GM08714 (cell line): ENCODE data around the gene TMEM98.
"Not testable (repeated sequence)": the region's sequence is repeated elsewhere in the genome, so short reads cannot be mapped to it uniquely, and the experiment has no call there.

Source experiments
- H3K4me3 ChIP-seq: fragments of 200-500 bp; sonication (Bioruptor generic); 2 replicates; pipeline ENCODE4 v1.5.1; 2014; ENCODE audit warnings: mild to moderate bottlenecking, low read length, inconsistent platforms
- ZNF274 ChIP-seq: IDR thresholded peaks from 2 replicates; pipeline ENCODE4 v1.6.1; 2012; ENCODE audit warnings: mild to moderate bottlenecking, low read depth, low read length

Gene TMEM98, protein sequence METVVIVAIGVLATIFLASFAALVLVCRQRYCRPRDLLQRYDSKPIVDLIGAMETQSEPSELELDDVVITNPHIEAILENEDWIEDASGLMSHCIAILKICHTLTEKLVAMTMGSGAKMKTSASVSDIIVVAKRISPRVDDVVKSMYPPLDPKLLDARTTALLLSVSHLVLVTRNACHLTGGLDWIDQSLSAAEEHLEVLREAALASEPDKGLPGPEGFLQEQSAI

DNA sequence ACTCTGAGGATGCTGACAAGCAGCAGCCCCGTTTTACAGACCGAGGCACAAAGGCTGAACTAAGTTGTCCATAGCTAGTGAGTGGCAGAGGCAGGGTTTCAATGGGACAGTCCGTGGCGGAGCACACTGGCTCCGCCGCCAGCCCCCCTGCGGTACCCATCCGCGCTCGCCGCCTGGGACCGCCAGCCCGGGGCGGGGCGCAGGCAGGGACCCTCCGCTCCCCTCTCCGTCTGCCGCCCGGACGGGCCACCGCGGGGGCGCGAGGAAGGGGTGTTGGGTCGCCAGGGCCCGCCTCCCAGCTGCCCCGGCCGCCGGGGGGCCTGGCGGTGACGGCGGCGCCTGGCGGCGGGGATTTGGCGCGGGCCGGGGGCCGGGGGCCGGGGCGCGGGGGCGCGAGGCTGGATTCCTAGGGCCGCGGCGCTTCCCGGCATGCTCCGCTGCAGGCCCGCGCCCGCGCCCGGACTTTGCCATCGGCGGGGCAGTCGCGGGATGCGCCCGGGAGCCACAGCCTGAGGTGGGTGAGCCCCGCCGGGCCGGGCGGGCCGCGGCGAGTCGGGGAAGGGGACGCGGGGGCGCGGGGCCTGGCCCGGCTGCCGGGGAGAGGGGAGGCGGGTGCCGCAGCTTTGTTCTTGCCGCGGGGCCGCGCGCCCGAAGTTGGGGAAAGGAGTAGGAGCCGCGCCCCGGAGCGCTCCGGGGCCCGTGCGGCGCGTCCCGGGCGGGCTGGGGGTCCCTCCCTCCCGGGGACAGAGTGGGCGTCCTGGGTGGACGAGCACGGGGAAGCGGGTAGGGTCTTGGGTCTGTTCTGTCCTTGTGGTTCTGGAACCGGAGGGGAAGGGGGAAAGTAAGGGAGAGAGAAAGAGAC, at the start of gene TMEM98:
TSS of gene TMEM98 (plus strand) at position 430 of the 862 bp plus-strand sequence. CDS start 3,376 bp downstream, outside the sequence.
- peak within 1 kb of the TSS; percentile 31; the same call in 1 of the 2 replicates for H3K4me3 ChIP-seq

DNA sequence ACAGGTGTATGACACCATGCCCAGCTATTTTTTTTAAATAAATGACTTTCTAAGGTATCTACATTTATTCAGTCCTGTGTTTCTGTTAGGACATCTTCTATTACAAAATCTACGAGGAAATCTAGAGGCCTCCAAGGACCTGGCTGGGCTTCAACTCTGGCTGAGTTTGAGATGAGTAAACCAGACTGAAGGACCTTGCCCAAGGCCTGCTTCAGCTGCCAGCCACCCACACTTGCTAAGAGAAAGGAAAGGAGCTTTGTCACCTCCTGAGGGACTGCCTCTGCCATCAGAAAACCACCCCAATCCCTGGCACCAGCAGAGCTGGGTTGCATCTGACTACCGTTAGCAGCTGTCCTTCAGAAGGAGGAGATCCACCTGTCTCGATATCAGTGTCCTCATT, 49.7 kb upstream of the TMEM98 start:
- H3K4me3 ChIP-seq: no peak overlapping the region
- TF ChIP-seq ZNF274: no peak

More for the DNA sequence above, at the start of gene TMEM98:
- TF ChIP-seq ZNF274: no peak

- TF ChIP-seq ZNF274: no peak
- H3K4me3 ChIP-seq: no peak overlapping the region
Measured at GRCh38 chr17:32879134-32879533, 48.8 kb upstream of the TMEM98 start.

- TF ChIP-seq ZNF274: no peak
- no peak overlapping the region for H3K4me3 ChIP-seq
Measured at GRCh38 chr17:32880671-32881453, 47.1 kb upstream of the TMEM98 start.

DNA sequence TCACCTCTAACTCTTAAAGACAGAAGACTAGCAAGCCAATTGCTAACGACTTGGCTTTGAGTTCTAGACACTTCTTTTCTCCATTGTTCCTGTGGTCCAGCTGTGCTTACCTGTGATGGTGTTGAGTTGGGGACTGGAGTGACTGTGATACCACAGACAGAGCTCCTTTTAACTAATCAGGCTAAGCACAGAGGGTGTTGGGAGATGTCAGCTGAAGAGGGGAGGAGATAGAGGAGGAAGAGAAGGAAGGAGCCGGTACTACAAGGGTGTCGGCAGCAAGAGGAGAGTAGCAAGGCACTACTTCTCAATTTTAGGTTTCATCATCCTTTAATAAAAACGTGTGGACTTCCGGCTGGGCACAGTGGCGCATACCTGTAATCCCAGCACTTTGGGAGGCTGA, 45.9 kb upstream of the TMEM98 start:
- no peak for TF ChIP-seq ZNF274
- no peak overlapping the region for H3K4me3 ChIP-seq

- TF ChIP-seq ZNF274: no peak
Measured at GRCh38 chr17:32882734-32883133, 45.2 kb upstream of the TMEM98 start.

DNA sequence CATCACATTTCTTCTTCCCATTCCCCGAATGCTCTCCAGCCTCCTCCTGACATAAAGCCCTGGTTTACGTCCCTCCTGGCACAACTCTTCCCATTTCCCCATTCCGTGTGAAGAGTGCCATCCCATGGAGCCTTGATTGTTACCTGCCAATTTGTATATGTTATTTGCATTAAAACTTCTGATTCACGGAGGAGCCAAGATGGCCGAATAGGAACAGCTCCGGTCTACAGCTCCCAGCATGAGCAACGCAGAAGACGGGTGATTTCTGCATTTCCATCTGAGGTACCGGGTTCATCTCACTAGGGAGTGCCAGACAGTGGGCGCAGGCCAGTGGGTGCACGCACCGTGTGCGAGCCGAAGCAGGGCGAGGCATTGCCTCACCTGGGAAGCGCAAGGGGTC, 41.0 kb upstream of the TMEM98 start:
- not testable (repeated sequence) for H3K4me3 ChIP-seq

More at GRCh38 chr17:32882734-32883133, 45.2 kb upstream of the TMEM98 start:
- no peak overlapping the region for H3K4me3 ChIP-seq

- not testable (repeated sequence) for H3K4me3 ChIP-seq
Measured at GRCh38 chr17:32887410-32887809, 40.5 kb upstream of the TMEM98 start.

DNA sequence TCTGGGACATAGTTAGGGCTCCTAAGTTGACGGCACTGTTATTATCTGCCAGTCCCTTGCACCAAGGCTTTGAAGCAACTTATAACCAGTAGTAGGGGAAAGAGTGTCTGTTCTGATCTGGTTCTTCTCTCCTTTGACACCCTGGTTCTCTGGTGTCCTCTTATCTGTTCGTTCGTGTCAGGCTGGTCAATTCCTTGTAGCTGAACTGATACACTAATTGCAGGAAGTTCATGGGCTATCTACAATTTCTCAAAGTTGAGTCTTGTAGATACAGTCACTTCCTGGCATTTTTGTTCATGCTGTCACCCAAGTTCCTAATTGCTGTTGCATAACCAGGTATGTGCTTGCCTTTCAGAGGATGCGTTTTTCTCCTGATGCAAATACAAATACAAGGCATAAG, 33.7 kb upstream of the TMEM98 start:
- no peak for TF ChIP-seq ZNF274
- no peak overlapping the region for H3K4me3 ChIP-seq

GRCh38 chr17:32896647-32897258, 31.2 kb upstream of the TMEM98 start:
- TF ChIP-seq ZNF274: no peak
- no peak overlapping the region for H3K4me3 ChIP-seq

- TF ChIP-seq ZNF274: no peak
- no peak overlapping the region for H3K4me3 ChIP-seq
Measured at GRCh38 chr17:32899236-32900013, 28.5 kb upstream of the TMEM98 start.

DNA sequence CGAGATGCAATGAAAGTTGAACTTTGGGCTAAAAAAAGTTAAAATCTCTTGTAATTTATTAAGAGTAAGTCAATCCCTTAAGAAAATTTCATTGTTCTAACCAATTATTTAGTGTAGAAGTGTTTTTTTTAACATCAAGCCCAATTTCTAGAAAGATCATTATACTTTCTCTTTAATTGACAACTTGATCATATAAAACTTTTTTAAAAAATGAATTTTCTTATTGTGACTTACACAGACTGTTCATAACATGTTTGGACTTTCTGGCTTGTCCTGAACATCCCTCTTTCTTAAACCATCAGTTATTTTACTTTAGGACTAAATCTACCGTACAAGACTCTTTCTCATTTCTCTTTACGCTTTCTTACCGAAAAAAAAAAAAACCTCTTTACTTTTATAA, 26.2 kb upstream of the TMEM98 start:
- no peak overlapping the region for H3K4me3 ChIP-seq
- no peak for TF ChIP-seq ZNF274
